GM12801 (cell line): Measurements from ENCODE around the gene CLEC2D.

ENCODE experiments used
- CTCF ChIP-seq: IDR thresholded peaks from one replicate; pipeline ENCODE4 v1.5.1; 2011; ENCODE audit warnings: control low read depth; ENCODE audit not compliant: insufficient read length; ENCODE audit errors: extremely low read depth

The CLEC2D gene

GRCh38 chr12:9662488-9662887 is 7.0 kb upstream of the CLEC2D start:
- no peak for TF ChIP-seq CTCF

GRCh38 chr12:9667403-9668160 is 1.9 kb upstream of the CLEC2D start:
- TF ChIP-seq CTCF = no peak

GRCh38 chr12:9668161-9669018 is 1.1 kb upstream of the CLEC2D start:
- no peak for TF ChIP-seq CTCF

GRCh38 chr12:9669019-9669326 is 540 bp upstream of the CLEC2D start:
- no peak for TF ChIP-seq CTCF

GRCh38 chr12:9673404-9674225 is 4.1 kb downstream of the CLEC2D start:
- TF ChIP-seq CTCF = no peak

- no peak for TF ChIP-seq CTCF
These were observed 4.7 kb downstream of the CLEC2D start for GRCh38 chr12:9674226-9674590.

- TF ChIP-seq CTCF = no peak
These were observed 16.4 kb downstream of the CLEC2D start for GRCh38 chr12:9685915-9686314.
